Ovary (tissue), 3 donors: ENCODE data around the gene LAMC1.

Source experiments
- CTCF ChIP-seq, 3 donors: fragments of 450-650 bp in 2 of 3; fragments of 200-600 bp in 1 of 3; IDR thresholded peaks; one replicate each; pipeline versions ENCODE4 v1.5.1 to v1.8.0; 2016 to 2022; ENCODE audit warnings: antibody characterized with exemption in 3 of 3, mild to moderate bottlenecking in 1 of 3
- EP300 ChIP-seq: sonication (generic); formaldehyde crosslinking; IDR thresholded peaks from one replicate; pipeline ENCODE4 v1.6.1; 2017; ENCODE audit warnings: antibody characterized with exemption
- POLR2A ChIP-seq: fragments of 450-650 bp; IDR thresholded peaks from one replicate; pipeline ENCODE4 v1.6.1; 2017; ENCODE audit warnings: antibody characterized with exemption, mild to moderate bottlenecking, moderate library complexity
- donor health status: DM: no; HTN: no; CAD: no.

GRCh38 chr1:183167676-183168075, 144.5 kb downstream of the LAMC1 start:
- TF ChIP-seq POLR2A (no peak), CTCF (IDR thresholded peaks at IDR 0.05) (no peak), EP300 (no peak)
